H1 (cell line): ENCODE measurements around the gene DPP10. TPM values are rescaled to one million over a fixed set of nuclear protein-coding genes. Genes with fewer than 3 reads are reported as not detected.

Experiments used
- CTCF ChIA-PET: fragments of 300-600 bp; sonication (Branson Sonifier 250); formaldehyde crosslinking; loops from one replicate; lab custom pipeline; 2021; ENCODE audit not compliant: partially characterized antibody; lab: Charles Lee
- POLR2A ChIA-PET: fragments of 300-600 bp; sonication (Branson Sonifier 250); formaldehyde crosslinking; loops from one replicate; lab custom pipeline; 2021; ENCODE audit warnings: inconsistent platforms; ENCODE audit not compliant: partially characterized antibody; lab: Charles Lee
- DNase-seq, 2 experiments: peaks; one replicate each; pipeline versions ENCODE4 v3.0.0 to v3.0.0-alpha.2; 2010 to 2022; ENCODE audit warnings: low spot score in 2 of 2, low read depth in 1 of 2, mixed read lengths in 1 of 2
- FAIRE-seq: peaks from 2 replicates; lab custom pipeline; 2011; peaks lifted over from hg19 to GRCh38; lab: Jason Lieb, UNC
- H2AFZ ChIP-seq: 2 replicates; pipeline ENCODE4 v1.8.1; 2012; ENCODE audit warnings: low read length, inconsistent platforms
- H2AK5ac ChIP-seq: 2 replicates; pipeline ENCODE4 v1.6.1; 2013; ENCODE audit warnings: low read depth, low read length
- H2BK120ac ChIP-seq: replicated peaks from 2 replicates; pipeline ENCODE3; 2013; ENCODE audit warnings: low read depth, low read length, inconsistent platforms
- H2BK12ac ChIP-seq: 2 replicates; pipeline ENCODE4 v1.6.1; 2013; ENCODE audit warnings: low read depth, low read length
- H2BK15ac ChIP-seq: 2 replicates; pipeline ENCODE4 v1.6.1; 2013; ENCODE audit warnings: low read length
- H2BK20ac ChIP-seq: 2 replicates; pipeline ENCODE4 v1.6.1; 2013; ENCODE audit warnings: low read length
- H2BK5ac ChIP-seq: 2 replicates; pipeline ENCODE4 v1.6.1; 2013; ENCODE audit warnings: low read depth, low read length
- H3K14ac ChIP-seq: 2 replicates; pipeline ENCODE4 v1.6.1; 2013; ENCODE audit warnings: inconsistent platforms; ENCODE audit not compliant: insufficient read length
- H3K18ac ChIP-seq: 2 replicates; pipeline ENCODE4 v1.6.1; 2013; ENCODE audit warnings: low read length; ENCODE audit errors: extremely low read depth
- H3K23ac ChIP-seq: 2 replicates; pipeline ENCODE4 v1.6.1; 2013; ENCODE audit warnings: inconsistent platforms; ENCODE audit not compliant: insufficient read length
- H3K23me2 ChIP-seq: 2 replicates; pipeline ENCODE4 v1.6.1; 2013; ENCODE audit warnings: low read depth, low read length
- H3K27ac ChIP-seq: 2 replicates; pipeline ENCODE4 v1.6.1; 2011; ENCODE audit warnings: low read depth, low read length, inconsistent platforms
- H3K27me3 ChIP-seq, 4 experiments: replicated peaks in 1 of 4; 1 replicate in 1 of 4; 2 replicates in 3 of 4; pipeline versions ENCODE4 v1.6.1 to v1.8.1; 2011 to 2013; ENCODE audit warnings: low read length in 3 of 4, mild to moderate bottlenecking in 3 of 4, inconsistent platforms in 2 of 4, mixed read lengths in 2 of 4, moderate library complexity in 1 of 4; ENCODE audit not compliant: control insufficient read depth in 3 of 4, insufficient read depth in 3 of 4; ENCODE audit errors: extremely low read depth in 1 of 4
- H3K36me3 ChIP-seq, 4 experiments: 2 replicates each; pipeline versions ENCODE4 v1.6.1 to v1.8.1; 2011 to 2013; ENCODE audit warnings: mild to moderate bottlenecking in 4 of 4, low read length in 3 of 4, moderate library complexity in 2 of 4, control low read depth in 1 of 4, inconsistent platforms in 1 of 4; ENCODE audit not compliant: insufficient read depth in 4 of 4, control insufficient read depth in 2 of 4
- H3K4ac ChIP-seq: replicated peaks from 2 replicates; pipeline ENCODE3; 2013; ENCODE audit warnings: low read length, low read depth, mixed read lengths, inconsistent platforms; ENCODE audit not compliant: insufficient read length
- H3K4me1 ChIP-seq, 4 experiments: replicated peaks in 1 of 4; 1 replicate in 1 of 4; 2 replicates in 3 of 4; pipeline versions ENCODE4 v1.6.1 to v1.8.1; 2011 to 2013; ENCODE audit warnings: low read length in 3 of 4, inconsistent platforms in 2 of 4, mixed read lengths in 1 of 4; ENCODE audit not compliant: insufficient read depth in 4 of 4, control insufficient read depth in 3 of 4
- H3K4me2 ChIP-seq, 2 experiments: 2 replicates each; pipeline versions ENCODE4 v1.6.1 to v1.8.1; 2011 to 2013; ENCODE audit warnings: low read depth in 2 of 2, low read length in 2 of 2, control low read depth in 1 of 2, inconsistent platforms in 1 of 2, mild to moderate bottlenecking in 1 of 2; ENCODE audit not compliant: insufficient read depth in 1 of 2
- H3K4me3 ChIP-seq, 4 experiments: fragments of 200-600, 300-600 bp in 1 of 4; sonication (generic), shearing (Covaris generic), sonication (Bioruptor Twin) in 1 of 4; 2 replicates each; pipeline versions ENCODE4 v1.5.1 to v1.8.1; 2011 to 2016; ENCODE audit warnings: low read length in 4 of 4, low read depth in 3 of 4, control low read depth in 2 of 4, inconsistent platforms in 2 of 4, mild to moderate bottlenecking in 2 of 4, mixed read lengths in 1 of 4, moderate library complexity in 1 of 4; ENCODE audit not compliant: insufficient read depth in 2 of 4; ENCODE audit errors: extremely low read depth in 1 of 4
- H3K56ac ChIP-seq: replicated peaks from 2 replicates; pipeline ENCODE3; 2013; ENCODE audit warnings: low read depth, mild to moderate bottlenecking, mixed read lengths, low read length, inconsistent platforms; ENCODE audit not compliant: insufficient read length
- H3K79me1 ChIP-seq: 2 replicates; pipeline ENCODE4 v1.6.1; 2013; ENCODE audit warnings: low read depth, low read length, control low read depth
- H3K79me2 ChIP-seq, 2 experiments: 2 replicates each; pipeline versions ENCODE4 v1.6.1 to v1.8.1; 2012 to 2013; ENCODE audit warnings: low read length in 2 of 2, mild to moderate bottlenecking in 2 of 2, inconsistent platforms in 1 of 2; ENCODE audit not compliant: insufficient read depth in 2 of 2, control insufficient read depth in 1 of 2
- H3K9ac ChIP-seq, 4 experiments: replicated peaks in 1 of 4; 1 replicate in 1 of 4; 2 replicates in 3 of 4; pipeline versions ENCODE4 v1.6.1 to v1.8.1; 2011 to 2013; ENCODE audit warnings: low read depth in 3 of 4, low read length in 3 of 4, control low read depth in 2 of 4, mild to moderate bottlenecking in 2 of 4, moderate library complexity in 2 of 4, inconsistent platforms in 1 of 4; ENCODE audit errors: extremely low read depth in 1 of 4
- H3K9me3 ChIP-seq, 2 experiments: 2 replicates each; pipeline versions ENCODE4 v1.6.1 to v1.8.1; 2012 to 2013; ENCODE audit warnings: mild to moderate bottlenecking in 2 of 2, moderate library complexity in 2 of 2, control low read depth in 1 of 2, inconsistent platforms in 1 of 2, low read depth in 1 of 2, low read length in 1 of 2, mixed read lengths in 1 of 2; ENCODE audit not compliant: insufficient read depth in 2 of 2
- H4K20me1 ChIP-seq, 2 experiments: replicated peaks in 1 of 2; 2 replicates each; pipeline versions ENCODE3 to v1.8.1; 2011 to 2013; ENCODE audit warnings: inconsistent platforms in 2 of 2, low read length in 2 of 2, mild to moderate bottlenecking in 1 of 2; ENCODE audit not compliant: insufficient read depth in 2 of 2, control insufficient read depth in 1 of 2
- H4K5ac ChIP-seq: 2 replicates; pipeline ENCODE4 v1.6.1; 2013; ENCODE audit warnings: low read length, low read depth, mixed read lengths, inconsistent platforms; ENCODE audit not compliant: insufficient read length
- H4K8ac ChIP-seq: 2 replicates; pipeline ENCODE4 v1.8.0; 2013; ENCODE audit warnings: mild to moderate bottlenecking, moderate library complexity, low read length, inconsistent platforms; ENCODE audit not compliant: insufficient read depth; ENCODE audit errors: extremely low read depth
- H4K91ac ChIP-seq: replicated peaks from 2 replicates; pipeline ENCODE3; 2013; ENCODE audit warnings: low read length, mixed read lengths, inconsistent platforms; ENCODE audit not compliant: insufficient read length
- BRCA1 ChIP-seq: IDR thresholded peaks from 2 replicates; pipeline ENCODE4 v1.6.1; 2012; ENCODE audit warnings: low read depth, low read length, improper control_type of control experiment
- CBX5 ChIP-seq: fragments of 300-800, 300-1000 bp; sonication (generic); IDR thresholded peaks from 2 replicates; pipeline ENCODE4 v1.7.1; 2016; ENCODE audit warnings: antibody characterized with exemption, low read length, low read depth
- CHD1 ChIP-seq: IDR thresholded peaks from 2 replicates; pipeline ENCODE4 v1.6.1; 2012; ENCODE audit warnings: low read depth, low read length, improper control_type of control experiment
- KDM5A ChIP-seq: fragments of 200-600 bp; IDR thresholded peaks from 2 replicates; pipeline ENCODE4 v1.7.1; 2012; ENCODE audit warnings: mild to moderate bottlenecking, low read length, inconsistent platforms, mixed read lengths
- POU5F1 ChIP-seq: IDR thresholded peaks from 2 replicates; pipeline ENCODE4 v1.6.1; 2011; ENCODE audit warnings: low read depth, mild to moderate bottlenecking, low read length, moderate library complexity
- RNF2 ChIP-seq: fragments of 200-900, 300-1000 bp; sonication (generic); IDR thresholded peaks from 2 replicates; pipeline ENCODE4 v1.7.1; 2016; ENCODE audit warnings: borderline replicate concordance, low read depth, mild to moderate bottlenecking, antibody characterized with exemption, low read length; ENCODE audit not compliant: poor library complexity, severe bottlenecking; ENCODE audit errors: missing control alignments
- SRF ChIP-seq: IDR thresholded peaks from 2 replicates; pipeline ENCODE4 v1.6.1; 2011; ENCODE audit warnings: mild to moderate bottlenecking, low read depth, low read length, moderate library complexity
- SUZ12 ChIP-seq: fragments of 200-600 bp; sonication (generic); IDR thresholded peaks from 2 replicates; pipeline ENCODE4 v1.6.1; 2012; ENCODE audit warnings: mild to moderate bottlenecking, inconsistent platforms, low read length, moderate library complexity, mixed read lengths
- WGBS, 2 experiments: shearing (Covaris generic) in 1 of 2; methylation state at CpG; one replicate each; pipeline versions ENCODE4 v1.1.6 to v1.1.7; 2013 to 2015; ENCODE audit warnings: low lambda C conversion rate in 2 of 2, mixed read lengths in 2 of 2, inconsistent platforms in 1 of 2, low coverage in 1 of 2, missing lambda C conversion rate in 1 of 2; ENCODE audit not compliant: insufficient replicate concordance in 2 of 2, insufficient coverage in 1 of 2, insufficient read length in 1 of 2; ENCODE audit errors: extremely low coverage in 1 of 2, missing lambda C conversion rate in 1 of 2; 5-methylcytosine and 5-hydroxymethylcytosine counted together
- polyA plus RNA-seq, 7 experiments: library from polyadenylated mRNA; depleted of rRNA in 3 of 7; stranded (reverse) in 5 of 7; unstranded in 2 of 7; fragments of >200 nt in 5 of 7; fragments of 200-250 nt in 2 of 7; gene quantifications; 1 replicate in 5 of 7; 2 replicates in 1 of 7; 4 replicates in 1 of 7; pipeline versions ENCODE4 v1.2.1 to v1.2.3, GENCODE V29; 2011 to 2013; ENCODE audit warnings: missing spikeins in 2 of 7, mixed read lengths in 2 of 7
- total RNA-seq: library from RNA; stranded (reverse); fragmentation: NEBNext Ultra II Directional; extraction: Animal tissue kit (Norgen Biotek cat#: 25700); gene quantifications from 2 replicates; pipeline ENCODE4 v1.2.1, GENCODE V29; 2021

Gene DPP10
- total and polyA plus RNA-seq, 2 of the 8 experiments (the other 6 are each of a cell fraction or from before 2014, with no cell fraction given), result 3.3 to 7.2 TPM

DNA sequence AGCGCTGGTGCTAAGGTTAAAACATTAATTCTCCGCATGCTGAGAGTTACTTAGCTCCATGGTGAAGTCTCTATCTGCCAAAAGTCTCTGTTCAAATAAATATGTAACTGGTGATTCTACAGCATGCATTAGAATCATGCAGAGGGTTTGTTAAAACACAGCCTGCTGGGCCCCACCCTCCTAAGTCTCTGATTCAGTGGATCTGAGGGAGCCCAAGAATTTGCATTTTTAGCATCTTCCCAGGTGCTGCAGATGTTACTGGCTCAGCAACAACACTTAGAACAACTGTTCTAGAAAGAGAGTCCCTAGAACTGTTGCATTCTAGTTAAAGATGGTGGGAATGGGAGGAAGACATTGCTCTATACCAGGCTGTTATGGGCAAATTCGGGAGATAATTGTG lies 73.4 kb downstream of the DPP10 start:
- Histone ChIP-seq H3K27me3 (no peaks in the 10 kb centered on the region), H3K9ac (no peak overlapping the region), H3K14ac (no peak overlapping the region), H3K79me1 (no peaks in the 10 kb centered on the region), H2AK5ac (no peak overlapping the region), H3K4ac (no peak overlapping the region), H3K23ac (no peak overlapping the region), H3K4me1 (peaks cover 0 to 3% (median 2%) of the 10 kb centered on the region in 4 experiments; a peak in 2 of 7 replicates), H3K18ac (no peak overlapping the region), H4K5ac (no peak overlapping the region), H2BK5ac (no peak overlapping the region), H4K8ac (no peak overlapping the region), H2BK15ac (no peak overlapping the region), H3K4me3 (no peak overlapping the region)
- WGBS, 2 experiments, result 84% methylated on average over 3 of the region's 3 CpGs; no CpG with 5 or more reads in 1 of the 2 experiments
- DNase-seq, result no peak
- TF ChIP-seq CHD1 (no peak), CBX5 (no peak), SUZ12 (no peak), POU5F1 (no peak), SRF (no peak), RNF2 (no peak), KDM5A (no peak), BRCA1 (no peak)
- TF ChIP-seq, all 59 proteins: peak for 0
- no peak overlapping the region for H3K56ac ChIP-seq
- FAIRE-seq, result no peak
- H3K23me2 ChIP-seq, result no peaks in the 10 kb centered on the region; the same call in 1 of the 2 replicates
- CTCF ChIA-PET, result interaction anchor here (0.6 to 0.7 kb wide), 2 partner anchors 22 to 1081 kb away, joined by 3 read pairs; no protein-coding TSS in a partner anchor
- no peaks in the 10 kb centered on the region for H3K79me2 ChIP-seq
- H3K9me3 ChIP-seq, result no peaks in the 10 kb centered on the region
- POLR2A ChIA-PET, result no interaction called here
- H4K20me1 ChIP-seq, result no peaks in the 10 kb centered on the region
- H2AFZ ChIP-seq, result no peak overlapping the region
- no peak overlapping the region for H2BK120ac ChIP-seq
- H2BK12ac ChIP-seq, result no peak overlapping the region
- H3K4me2 ChIP-seq, result no peak overlapping the region
- H3K36me3 ChIP-seq, result no peaks in the 10 kb centered on the region
- H2BK20ac ChIP-seq, result no peak overlapping the region
- H4K91ac ChIP-seq, result no peak overlapping the region
- H3K27ac ChIP-seq, result no peak overlapping the region
